Astrocyte (in vitro differentiated cells and primary cell): ENCODE results near the gene AKAP12. TPM values are rescaled to one million over a fixed set of nuclear protein-coding genes. Genes with fewer than 3 reads are reported as not detected.

Experiments
- DNase-seq: peaks from one replicate; pipeline ENCODE4 v3.0.0-alpha.2; 2010; ENCODE audit warnings: low read depth
- FAIRE-seq: peaks from 2 replicates; lab custom pipeline; 2011; peaks lifted over from hg19 to GRCh38; lab: Jason Lieb, UNC
- H2AFZ ChIP-seq: 2 replicates; pipeline ENCODE4 v1.6.0; 2012; ENCODE audit warnings: low read depth, low read length, inconsistent platforms
- H3K27ac ChIP-seq: 2 replicates; pipeline ENCODE4 v1.5.1; 2011; ENCODE audit warnings: low read depth, low read length, inconsistent platforms
- H3K27me3 ChIP-seq: 2 replicates; pipeline ENCODE4 v1.6.0; 2011; ENCODE audit warnings: low read length, inconsistent platforms; ENCODE audit not compliant: insufficient read depth
- H3K36me3 ChIP-seq: 2 replicates; pipeline ENCODE4 v1.5.1; 2011; ENCODE audit warnings: low read length, inconsistent platforms; ENCODE audit not compliant: insufficient read depth
- H3K4me1 ChIP-seq: 2 replicates; pipeline ENCODE4 v1.5.1; 2011; ENCODE audit warnings: low read length, inconsistent platforms; ENCODE audit not compliant: insufficient read depth
- H3K4me2 ChIP-seq: 2 replicates; pipeline ENCODE4 v1.6.0; 2012; ENCODE audit warnings: low read length, inconsistent platforms
- H3K4me3 ChIP-seq: 2 replicates; pipeline ENCODE4 v1.5.1; 2011; ENCODE audit warnings: low read depth, mild to moderate bottlenecking, low read length, inconsistent platforms; ENCODE audit not compliant: insufficient read depth
- H3K79me2 ChIP-seq: 2 replicates; pipeline ENCODE4 v1.6.0; 2012; ENCODE audit warnings: mild to moderate bottlenecking, low read length, inconsistent platforms; ENCODE audit not compliant: insufficient read depth
- H3K9ac ChIP-seq: 2 replicates; pipeline ENCODE4 v1.6.0; 2012; ENCODE audit warnings: mild to moderate bottlenecking, low read length, inconsistent platforms
- H3K9me3 ChIP-seq: 2 replicates; pipeline ENCODE4 v1.5.1; 2012; ENCODE audit warnings: low read depth, mild to moderate bottlenecking, low read length, inconsistent platforms; ENCODE audit not compliant: insufficient read depth
- H4K20me1 ChIP-seq: 2 replicates; pipeline ENCODE4 v1.6.0; 2012; ENCODE audit warnings: low read length, inconsistent platforms; ENCODE audit not compliant: insufficient read depth
- H3K27ac Mint-ChIP-seq: one replicate; pipeline ENCODE4 v1.8.0; 2021; ENCODE audit warnings: mild to moderate bottlenecking, mixed read lengths; ENCODE audit not compliant: unreplicated experiment
- H3K27me3 Mint-ChIP-seq: one replicate; pipeline ENCODE4 v1.8.0; 2021; ENCODE audit warnings: low read depth, mixed read lengths; ENCODE audit not compliant: unreplicated experiment
- H3K36me3 Mint-ChIP-seq: one replicate; pipeline ENCODE4 v1.8.0; 2021; ENCODE audit warnings: low read depth, mixed read lengths; ENCODE audit not compliant: unreplicated experiment
- H3K4me1 Mint-ChIP-seq: one replicate; pipeline ENCODE4 v1.8.0; 2021; ENCODE audit warnings: low read depth, mixed read lengths; ENCODE audit not compliant: unreplicated experiment
- H3K4me3 Mint-ChIP-seq: one replicate; pipeline ENCODE4 v1.8.0; 2021; ENCODE audit warnings: mild to moderate bottlenecking, moderate library complexity, mixed read lengths; ENCODE audit not compliant: unreplicated experiment
- H3K9me3 Mint-ChIP-seq: one replicate; pipeline ENCODE4 v1.8.0; 2021; ENCODE audit warnings: mild to moderate bottlenecking, mixed read lengths; ENCODE audit not compliant: unreplicated experiment
- EZH2 ChIP-seq: IDR thresholded peaks from 2 replicates; pipeline ENCODE4 v1.6.1; 2012; ENCODE audit warnings: mild to moderate bottlenecking, low read length, inconsistent platforms; ENCODE audit not compliant: insufficient read depth
- total RNA-seq: library from RNA; stranded (reverse); gene quantifications from 2 replicates; pipeline ENCODE4 v1.2.1, GENCODE V29; 2021
- TF ChIP-seq, protein P1 (sequence below): IDR thresholded peaks from 2 replicates; pipeline ENCODE4 v1.5.1; 2011; ENCODE audit warnings: low read depth, mild to moderate bottlenecking, inconsistent platforms, low read length, moderate library complexity; ENCODE audit not compliant: insufficient read depth

AKAP12 gene
- total RNA-seq, 1 donor from 2014 or later, result 115 TPM

DNA sequence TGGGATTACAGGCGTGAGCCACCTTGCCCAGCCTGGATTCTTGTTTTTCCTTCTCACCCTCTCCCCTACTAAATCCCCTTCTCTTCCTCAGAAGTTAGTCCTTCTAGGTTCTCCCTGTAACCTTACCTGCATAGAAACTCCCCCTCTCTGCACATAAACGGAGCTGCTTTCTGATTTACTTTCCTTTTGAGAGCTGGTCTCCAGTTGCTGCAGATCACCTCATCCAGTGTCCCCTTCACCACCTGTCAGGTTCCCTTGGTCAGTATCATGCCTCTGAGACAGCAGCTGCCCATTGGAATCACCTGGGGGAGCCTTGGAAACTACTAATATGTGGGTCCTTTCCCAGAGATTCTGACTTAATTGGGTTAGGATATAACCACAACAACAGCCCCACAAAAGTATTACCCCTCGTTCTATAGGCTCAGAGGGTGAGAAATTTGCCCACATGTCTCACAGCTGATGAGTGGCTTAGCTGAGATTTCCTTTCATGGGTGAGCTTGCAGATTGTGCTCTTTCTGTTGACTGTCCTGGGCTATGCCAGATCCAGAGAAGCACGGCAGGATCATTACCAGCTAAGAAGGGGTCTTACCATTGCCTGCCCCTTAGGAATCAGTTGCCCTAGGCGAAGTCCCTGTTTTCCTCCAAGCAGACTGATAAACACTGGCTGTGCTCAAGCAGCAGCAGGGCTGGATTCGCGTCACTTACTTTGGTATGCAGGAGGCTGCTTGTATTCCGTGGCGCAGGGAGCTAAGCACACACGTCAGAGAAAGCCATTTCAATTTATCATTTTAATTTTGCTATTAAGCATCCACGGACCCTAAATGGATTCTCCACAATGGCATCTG is 51.3 kb downstream of the AKAP12 start:
- peak overlapping the region; percentile 64 for H3K9ac ChIP-seq
- no peaks in the 10 kb centered on the region for H3K36me3 ChIP-seq
- Mint-ChIP-seq H3K4me3 (no peak overlapping the region), H3K4me1 (peaks cover 26% of the 10 kb centered on the region), H3K27ac (no peak overlapping the region), H3K9me3 (no peaks in the 10 kb centered on the region), H3K36me3 (peaks cover 2% of the 10 kb centered on the region), H3K27me3 (no peaks in the 10 kb centered on the region)
- peak overlapping the region; percentile 35 for H3K27ac ChIP-seq
- no peak overlapping the region for H2AFZ ChIP-seq
- no peaks in the 10 kb centered on the region for H3K9me3 ChIP-seq
- H3K4me2 ChIP-seq, result peak overlapping the region; percentile 57
- DNase-seq, result peak; percentile 88
- peaks cover 95% of the 10 kb centered on the region for H3K79me2 ChIP-seq
- H3K4me3 ChIP-seq, result no peak overlapping the region
- no peak for FAIRE-seq
- no peaks in the 10 kb centered on the region for H3K27me3 ChIP-seq
- TF ChIP-seq EZH2, result no peak
- TF ChIP-seq, protein P1, sequence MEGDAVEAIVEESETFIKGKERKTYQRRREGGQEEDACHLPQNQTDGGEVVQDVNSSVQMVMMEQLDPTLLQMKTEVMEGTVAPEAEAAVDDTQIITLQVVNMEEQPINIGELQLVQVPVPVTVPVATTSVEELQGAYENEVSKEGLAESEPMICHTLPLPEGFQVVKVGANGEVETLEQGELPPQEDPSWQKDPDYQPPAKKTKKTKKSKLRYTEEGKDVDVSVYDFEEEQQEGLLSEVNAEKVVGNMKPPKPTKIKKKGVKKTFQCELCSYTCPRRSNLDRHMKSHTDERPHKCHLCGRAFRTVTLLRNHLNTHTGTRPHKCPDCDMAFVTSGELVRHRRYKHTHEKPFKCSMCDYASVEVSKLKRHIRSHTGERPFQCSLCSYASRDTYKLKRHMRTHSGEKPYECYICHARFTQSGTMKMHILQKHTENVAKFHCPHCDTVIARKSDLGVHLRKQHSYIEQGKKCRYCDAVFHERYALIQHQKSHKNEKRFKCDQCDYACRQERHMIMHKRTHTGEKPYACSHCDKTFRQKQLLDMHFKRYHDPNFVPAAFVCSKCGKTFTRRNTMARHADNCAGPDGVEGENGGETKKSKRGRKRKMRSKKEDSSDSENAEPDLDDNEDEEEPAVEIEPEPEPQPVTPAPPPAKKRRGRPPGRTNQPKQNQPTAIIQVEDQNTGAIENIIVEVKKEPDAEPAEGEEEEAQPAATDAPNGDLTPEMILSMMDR, result no peak
- H3K4me1 ChIP-seq, result peaks cover 36% of the 10 kb centered on the region
- peaks cover 67% of the 10 kb centered on the region for H4K20me1 ChIP-seq

DNA sequence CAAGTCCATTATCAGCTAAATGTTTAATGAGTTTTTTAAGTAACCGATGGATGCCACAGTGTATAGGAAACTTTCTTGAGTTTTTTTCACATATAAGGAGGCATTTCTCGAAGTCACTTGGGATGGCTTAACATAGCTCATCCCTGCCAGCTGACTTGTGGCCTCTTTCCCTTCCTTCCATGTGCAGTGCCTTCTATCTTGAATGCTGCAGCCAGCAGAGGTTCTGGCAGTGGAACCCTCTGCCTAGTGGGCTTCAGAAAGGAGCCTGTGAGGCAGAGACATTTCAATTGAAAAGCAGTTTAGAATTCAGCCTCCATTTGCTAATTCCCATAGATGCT is 51.9 kb downstream of the AKAP12 start:
- Mint-ChIP-seq H3K27me3 (no peaks in the 10 kb centered on the region), H3K27ac (no peak overlapping the region), H3K4me3 (no peak overlapping the region), H3K9me3 (no peaks in the 10 kb centered on the region), H3K36me3 (peaks cover 2% of the 10 kb centered on the region), H3K4me1 (peaks cover 23% of the 10 kb centered on the region)
- no peak overlapping the region for H3K4me3 ChIP-seq
- H3K4me1 ChIP-seq, result peaks cover 36% of the 10 kb centered on the region
- H2AFZ ChIP-seq, result no peak overlapping the region
- peak overlapping the region; percentile 57 for H3K27ac ChIP-seq
- DNase-seq, result no peak
- peak overlapping the region; percentile 57 for H3K4me2 ChIP-seq
- TF ChIP-seq, protein P1, result no peak
- TF ChIP-seq EZH2, result no peak
- H3K9ac ChIP-seq, result peak overlapping the region; percentile 64
- no peaks in the 10 kb centered on the region for H3K9me3 ChIP-seq
- H3K27me3 ChIP-seq, result no peaks in the 10 kb centered on the region
- no peak for FAIRE-seq
- no peaks in the 10 kb centered on the region for H3K36me3 ChIP-seq
- peaks cover 95% of the 10 kb centered on the region for H3K79me2 ChIP-seq
- peaks cover 62% of the 10 kb centered on the region for H4K20me1 ChIP-seq

DNA sequence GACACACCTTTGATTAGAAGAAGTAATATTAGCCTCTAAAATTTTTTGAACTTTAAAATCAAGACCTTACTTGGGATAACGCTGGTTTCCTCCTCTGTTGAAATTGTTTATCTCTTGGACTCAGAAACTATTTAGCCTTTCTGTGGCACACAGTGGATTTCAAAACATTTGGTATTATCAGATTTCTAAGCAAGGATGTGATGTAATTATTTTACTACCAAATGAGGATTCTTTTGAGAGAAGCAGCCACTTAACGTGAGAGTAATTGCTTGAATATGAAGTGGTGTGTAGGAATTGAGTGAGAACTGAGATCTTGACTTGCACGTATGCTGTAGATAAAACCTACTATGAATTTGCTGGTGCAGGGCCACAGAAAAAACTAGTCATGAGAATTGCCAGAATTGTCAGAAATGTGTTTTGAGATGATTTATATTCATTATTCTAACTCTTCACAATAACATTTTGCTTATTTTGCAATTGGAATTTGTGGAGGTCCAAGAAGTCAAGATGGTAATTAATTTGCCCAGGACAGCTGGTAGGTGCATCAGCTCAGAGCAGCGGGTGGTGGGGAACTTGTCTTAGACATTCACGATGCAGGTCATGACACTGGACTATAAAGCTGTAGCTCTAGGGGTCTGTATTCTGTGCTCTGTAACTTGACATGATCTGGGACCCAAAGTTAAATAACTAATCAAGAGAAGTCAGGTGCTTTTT is 53.4 kb downstream of the AKAP12 start:
- H3K4me3 Mint-ChIP-seq, result no peak overlapping the region
- peaks cover 2% of the 10 kb centered on the region for H3K36me3 Mint-ChIP-seq
- FAIRE-seq (no peak), DNase-seq (peak; percentile 62)
- Histone ChIP-seq H3K79me2 (peaks cover 98% of the 10 kb centered on the region), H3K4me1 (peaks cover 36% of the 10 kb centered on the region), H3K36me3 (no peaks in the 10 kb centered on the region), H2AFZ (no peak overlapping the region), H3K9me3 (no peaks in the 10 kb centered on the region), H3K27me3 (no peaks in the 10 kb centered on the region), H3K9ac (peak overlapping the region; percentile 64), H3K27ac (no peak overlapping the region), H4K20me1 (peaks cover 66% of the 10 kb centered on the region), H3K4me2 (no peak overlapping the region), H3K4me3 (no peak overlapping the region)
- TF ChIP-seq EZH2, result no peak
- TF ChIP-seq, protein P1, result no peak
- peaks cover 2% of the 10 kb centered on the region for H3K9me3 Mint-ChIP-seq
- H3K27me3 Mint-ChIP-seq, result no peaks in the 10 kb centered on the region
- H3K27ac Mint-ChIP-seq, result no peak overlapping the region
- peaks cover 23% of the 10 kb centered on the region for H3K4me1 Mint-ChIP-seq
